Common myeloid progenitor, CD34-positive (primary cell): ENCODE data around the gene KCNA2.

Source experiments
- CTCF ChIA-PET: fragments of 350-600 bp; sonication (Branson Sonifier 250); formaldehyde crosslinking; loops from one replicate; lab custom pipeline; 2021; ENCODE audit warnings: antibody characterized with exemption; lab: Charles Lee
- POLR2A ChIA-PET: fragments of 350-600 bp; sonication (Branson Sonifier 250); formaldehyde crosslinking; loops from one replicate; lab custom pipeline; 2021; ENCODE audit warnings: antibody characterized with exemption; lab: Charles Lee
- DNase-seq, 3 donors: peaks; one replicate each; pipeline versions ENCODE4 v3.0.0 to v3.0.0-alpha.2; 2013
- H3K27ac ChIP-seq, 2 experiments: 1 replicate in 1 of 2; 2 replicates in 1 of 2; pipeline ENCODE4 v1.7.0; 2013; ENCODE audit warnings: inconsistent platforms in 2 of 2, low read length in 2 of 2, mild to moderate bottlenecking in 2 of 2, low read depth in 1 of 2, moderate library complexity in 1 of 2; ENCODE audit not compliant: severe bottlenecking in 2 of 2, insufficient read depth in 1 of 2, poor library complexity in 1 of 2
- H3K27me3 ChIP-seq, 5 experiments: replicated peaks in 2 of 5; 1 replicate in 3 of 5; 2 replicates in 2 of 5; pipeline versions ENCODE4 v1.6.1 to v1.7.0; 2013; ENCODE audit warnings: low read length in 4 of 5, mild to moderate bottlenecking in 2 of 5, moderate library complexity in 2 of 5, inconsistent platforms in 1 of 5; ENCODE audit not compliant: insufficient read depth in 5 of 5, control insufficient read depth in 4 of 5
- H3K36me3 ChIP-seq, 4 experiments: 1 replicate in 2 of 4; 2 replicates in 2 of 4; pipeline versions ENCODE4 v1.6.1 to v1.7.0; 2013; ENCODE audit warnings: low read length in 3 of 4, control low read depth in 1 of 4, mild to moderate bottlenecking in 1 of 4; ENCODE audit not compliant: control insufficient read depth in 4 of 4, insufficient read depth in 4 of 4
- H3K4me1 ChIP-seq, 4 experiments: 1 replicate in 3 of 4; 2 replicates in 1 of 4; pipeline versions ENCODE4 v1.6.1 to v1.7.1; 2013; ENCODE audit warnings: low read length in 3 of 4, mild to moderate bottlenecking in 3 of 4, control low read depth in 1 of 4, inconsistent platforms in 1 of 4, moderate library complexity in 1 of 4; ENCODE audit not compliant: control insufficient read depth in 4 of 4, insufficient read depth in 4 of 4; ENCODE audit errors: control extremely low read depth in 1 of 4
- H3K4me3 ChIP-seq, 7 experiments: 1 replicate in 4 of 7; 2 replicates in 3 of 7; pipeline versions ENCODE4 v1.5.1 to v1.7.0; 2013; ENCODE audit warnings: mild to moderate bottlenecking in 7 of 7, low read length in 6 of 7, moderate library complexity in 6 of 7, inconsistent platforms in 2 of 7, low read depth in 2 of 7, control low read depth in 1 of 7; ENCODE audit not compliant: insufficient read depth in 4 of 7, control insufficient read depth in 1 of 7; ENCODE audit errors: extremely low read depth in 1 of 7
- H3K9me3 ChIP-seq, 5 experiments: 1 replicate in 4 of 5; 2 replicates in 1 of 5; pipeline versions ENCODE4 v1.6.1 to v1.7.1; 2013; ENCODE audit warnings: low read length in 4 of 5, mild to moderate bottlenecking in 2 of 5, inconsistent platforms in 1 of 5, low read depth in 1 of 5, moderate library complexity in 1 of 5; ENCODE audit not compliant: control insufficient read depth in 4 of 5, insufficient read depth in 2 of 5; ENCODE audit errors: control extremely low read depth in 1 of 5
- WGBS: methylation state at CpG from one replicate; pipeline ENCODE4 v1.1.5; 2013; ENCODE audit not compliant: insufficient coverage; 5-methylcytosine and 5-hydroxymethylcytosine counted together

The KCNA2 gene

DNA sequence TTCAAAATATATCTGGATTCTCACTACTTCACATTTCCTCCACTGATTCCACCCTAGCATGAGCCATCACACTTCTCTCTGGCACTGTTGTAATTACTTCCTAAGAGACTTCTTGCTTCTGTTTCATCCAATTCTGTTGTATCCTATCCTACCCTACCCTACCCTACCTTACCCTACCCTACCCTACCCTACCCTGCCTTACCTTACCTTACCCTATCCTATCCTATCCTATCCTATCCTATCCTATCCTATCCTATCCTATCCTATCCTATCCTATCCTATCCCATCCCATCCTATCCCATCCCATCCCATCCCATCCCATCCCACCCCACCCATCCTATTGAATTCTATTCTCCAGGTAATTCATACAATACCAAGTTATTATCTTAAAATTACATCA is 29.7 kb downstream of the KCNA2 start:
- Histone ChIP-seq H3K4me3 (no peak overlapping the region), H3K36me3 (no peaks in the 10 kb centered on the region), H3K27me3 (peaks cover 0 to 11% (median 10%) of the 10 kb centered on the region in 5 experiments), H3K27ac (no peak overlapping the region), H3K9me3 (peaks cover 0 to 10% (median 0%) of the 10 kb centered on the region in 5 experiments), H3K4me1 (no peaks in the 10 kb centered on the region)
- DNase-seq: no peak
- ChIA-PET POLR2A (no interaction called here), CTCF (no interaction called here)

DNA sequence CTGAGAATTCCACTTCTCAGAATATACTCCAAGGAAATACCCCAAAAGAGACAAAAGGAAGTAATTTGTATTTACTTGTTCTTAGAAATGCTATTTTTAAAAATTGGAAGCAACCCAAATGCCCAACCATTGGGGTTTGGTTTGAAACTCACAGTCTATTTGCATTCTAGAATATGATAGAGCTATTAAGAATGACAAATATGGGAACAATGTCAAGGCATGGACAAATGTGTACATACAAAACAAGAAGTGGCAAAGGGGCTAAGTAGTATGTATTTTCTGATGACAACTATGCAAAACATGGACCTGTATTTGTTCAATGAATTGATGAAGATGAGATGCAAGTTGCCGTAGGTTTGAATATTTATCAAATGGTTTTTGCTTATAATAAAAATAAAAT is 32.8 kb downstream of the KCNA2 start:
- ChIA-PET POLR2A (interaction anchor here (0.5 kb wide), 1 partner anchor 193 kb away, joined by 3 read pairs; no protein-coding TSS in a partner anchor), CTCF (interaction anchor here (0.8 to 2.0 kb wide), 5 partner anchors 11 to 209 kb away, joined by 3 to 5 read pairs (median 4); no protein-coding TSS in a partner anchor)
- peaks cover 0 to 4% (median 0%) of the 10 kb centered on the region in 5 experiments for H3K9me3 ChIP-seq
- H3K36me3 ChIP-seq: no peaks in the 10 kb centered on the region
- no peak for DNase-seq
- H3K27me3 ChIP-seq: peaks cover 0 to 21% (median 10%) of the 10 kb centered on the region in 5 experiments
- no peaks in the 10 kb centered on the region for H3K4me1 ChIP-seq
- H3K4me3 ChIP-seq: no peak overlapping the region
- H3K27ac ChIP-seq: no peak overlapping the region
- no CpG with 5 or more reads among the region's 1 CpG for WGBS

DNA sequence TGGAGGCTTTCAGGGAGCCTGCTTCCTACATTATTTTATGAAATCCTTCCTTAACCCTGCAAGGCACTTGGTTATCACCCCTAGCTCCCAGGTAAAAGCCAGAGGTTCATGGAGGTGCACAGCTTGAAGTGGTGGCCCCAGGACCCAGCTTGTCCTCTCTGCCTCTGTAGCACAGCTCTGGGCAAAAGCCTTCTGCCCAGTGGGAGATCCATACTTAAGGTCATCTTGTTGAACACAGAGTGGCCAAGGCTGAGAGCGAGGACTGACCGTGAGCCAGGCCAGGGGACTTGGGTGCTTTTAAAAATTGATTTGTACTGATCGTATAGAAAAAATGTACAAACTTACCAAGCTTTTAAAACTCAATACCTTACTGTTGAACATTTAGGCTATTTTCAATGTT is 33.4 kb downstream of the KCNA2 start:
- DNase-seq: no peak
- WGBS: no CpG with 5 or more reads among the region's 3 CpGs
- peaks cover 0 to under 1% (median 0%) of the 10 kb centered on the region in 5 experiments for H3K9me3 ChIP-seq
- peaks cover 0 to 24% (median 14%) of the 10 kb centered on the region in 5 experiments for H3K27me3 ChIP-seq
- ChIA-PET CTCF (interaction anchor here (1.0 to 2.0 kb wide), 3 partner anchors 10 to 193 kb away, joined by 3 to 5 read pairs (median 5); no protein-coding TSS in a partner anchor), POLR2A (interaction anchor here (0.5 kb wide), 1 partner anchor 193 kb away, joined by 3 read pairs; no protein-coding TSS in a partner anchor)
- H3K4me1 ChIP-seq: no peaks in the 10 kb centered on the region
- no peaks in the 10 kb centered on the region for H3K36me3 ChIP-seq
- H3K4me3 ChIP-seq: no peak overlapping the region
- no peak overlapping the region for H3K27ac ChIP-seq

DNA sequence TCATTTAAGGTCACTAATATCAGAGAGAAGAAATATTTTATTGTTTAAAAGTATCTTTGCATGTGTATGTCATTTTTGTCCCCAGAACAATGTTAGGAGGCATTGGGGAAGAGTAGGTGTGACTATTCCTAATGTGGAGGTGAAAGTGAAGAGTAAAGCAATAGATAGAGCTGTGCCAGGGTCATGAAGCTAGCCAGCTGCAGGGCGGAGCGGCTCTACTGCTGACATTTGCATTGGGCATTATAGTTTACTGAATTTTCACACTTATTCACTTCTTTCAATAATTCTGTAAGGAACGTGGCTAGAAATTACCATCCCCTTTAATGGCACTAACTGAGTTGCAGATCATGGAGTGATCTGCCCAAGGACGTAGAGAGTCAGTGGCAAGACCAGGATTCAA is 35.3 kb downstream of the KCNA2 start:
- ChIA-PET POLR2A (no interaction called here), CTCF (interaction anchor here (1.4 to 1.6 kb wide), 2 partner anchors 15 to 46 kb away, joined by 3 to 4 read pairs; no protein-coding TSS in a partner anchor)
- Histone ChIP-seq H3K9me3 (no peaks in the 10 kb centered on the region), H3K4me1 (no peaks in the 10 kb centered on the region), H3K36me3 (no peaks in the 10 kb centered on the region), H3K4me3 (no peak overlapping the region), H3K27ac (no peak overlapping the region), H3K27me3 (peaks cover 0 to 36% (median 18%) of the 10 kb centered on the region in 5 experiments)
- no peak for DNase-seq
- 88% methylated on average over 3 of the region's 4 CpGs for WGBS

DNA sequence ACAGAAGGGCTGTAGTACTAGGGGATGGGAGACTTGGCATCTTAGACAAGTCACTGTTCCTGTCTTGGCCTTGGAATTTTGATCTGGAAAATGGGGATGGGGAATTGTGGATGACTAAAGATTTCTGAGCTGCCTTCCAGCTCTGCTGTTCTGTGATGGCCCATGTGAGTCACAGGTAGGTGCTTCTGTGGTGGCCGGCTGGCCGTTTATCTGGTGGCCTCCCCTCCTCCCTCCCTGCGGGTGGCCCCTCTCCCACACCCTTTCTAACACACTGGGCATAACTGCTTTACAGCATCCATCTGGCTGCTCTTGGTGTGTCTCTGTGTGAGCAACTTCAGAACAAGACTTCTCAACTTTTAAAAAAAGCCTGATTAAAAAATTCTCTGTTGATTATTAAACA is 35.9 kb downstream of the KCNA2 start:
- H3K4me1 ChIP-seq: no peaks in the 10 kb centered on the region
- no peaks in the 10 kb centered on the region for H3K36me3 ChIP-seq
- CTCF ChIA-PET: interaction anchor here (0.9 to 1.6 kb wide), 3 partner anchors 9 to 45 kb away, joined by 3 to 4 read pairs (median 4); no protein-coding TSS in a partner anchor
- POLR2A ChIA-PET: no interaction called here
- peaks cover 3 to 36% (median 18%) of the 10 kb centered on the region in 5 experiments for H3K27me3 ChIP-seq
- DNase-seq: no peak
- H3K9me3 ChIP-seq: no peaks in the 10 kb centered on the region
- no peak overlapping the region for H3K27ac ChIP-seq
- no peak overlapping the region for H3K4me3 ChIP-seq
- 50% methylated on average over 1 of the region's 3 CpGs for WGBS

DNA sequence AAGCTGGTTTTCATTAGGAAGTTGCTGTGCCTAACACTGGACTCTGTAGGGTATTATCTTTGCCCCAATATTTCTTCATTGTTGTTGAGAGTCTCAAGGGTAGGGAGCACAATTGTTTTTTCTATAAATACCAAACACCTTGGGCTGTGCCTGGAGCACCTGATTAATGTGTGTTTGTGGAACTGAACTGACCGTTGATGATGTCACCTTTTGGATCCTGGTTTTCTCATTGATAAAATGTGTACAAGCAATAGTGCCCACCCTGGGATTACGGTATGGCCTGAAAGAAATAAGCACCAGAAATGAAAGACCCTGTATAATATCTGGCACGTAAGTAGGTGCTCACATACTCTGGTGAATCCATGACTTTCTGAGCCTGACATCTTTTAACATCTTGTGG is 39.3 kb downstream of the KCNA2 start:
- 97% methylated on average over 3 of the region's 3 CpGs for WGBS
- ChIA-PET POLR2A (no interaction called here), CTCF (no interaction called here)
- H3K4me3 ChIP-seq: no peak overlapping the region
- H3K4me1 ChIP-seq: no peaks in the 10 kb centered on the region
- DNase-seq: no peak
- no peak overlapping the region for H3K27ac ChIP-seq
- no peaks in the 10 kb centered on the region for H3K36me3 ChIP-seq
- peaks cover 3 to 29% (median 16%) of the 10 kb centered on the region in 5 experiments for H3K27me3 ChIP-seq
- H3K9me3 ChIP-seq: no peaks in the 10 kb centered on the region

DNA sequence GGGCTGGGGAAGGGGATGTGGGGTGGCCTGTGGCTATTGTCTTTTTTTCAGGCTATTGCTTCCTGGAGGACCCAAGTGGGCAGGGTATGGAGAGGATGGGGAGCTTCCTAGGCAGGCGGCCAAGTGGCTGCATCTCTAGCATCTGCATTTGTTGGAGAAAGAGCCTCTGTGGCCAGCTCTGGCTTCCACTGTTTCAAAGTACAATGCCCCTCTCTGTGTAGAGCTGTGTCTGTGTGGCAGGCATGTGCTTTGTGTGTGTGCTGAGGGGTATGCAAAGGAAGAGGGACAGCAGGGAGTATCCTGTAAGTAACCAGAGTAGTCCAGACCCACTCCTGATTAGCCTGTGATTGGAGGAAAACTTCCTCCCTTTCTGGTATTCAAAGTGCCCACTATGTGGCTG is 40.6 kb downstream of the KCNA2 start:
- H3K36me3 ChIP-seq: no peaks in the 10 kb centered on the region
- 100% methylated on average over 1 of the region's 1 CpG for WGBS
- no peaks in the 10 kb centered on the region for H3K9me3 ChIP-seq
- ChIA-PET POLR2A (no interaction called here), CTCF (interaction anchor here (0.6 to 2.4 kb wide), 2 partner anchors 10 to 512 kb away, joined by 5 to 10 read pairs; no protein-coding TSS in a partner anchor)
- no peak for DNase-seq
- no peak overlapping the region for H3K27ac ChIP-seq
- peaks cover 3 to 25% (median 14%) of the 10 kb centered on the region in 5 experiments for H3K27me3 ChIP-seq
- no peak overlapping the region for H3K4me3 ChIP-seq
- no peaks in the 10 kb centered on the region for H3K4me1 ChIP-seq
